DMS53 treated with DMSO at 0.1 percent for 48 hours (cell line): Measurements from ENCODE around the gene RAMACL.
A peak's percentile ranks its signal among the peaks of the same experiment; 100 is the strongest.
"Not testable (repeated sequence)": the region's sequence is repeated elsewhere in the genome, so short reads cannot be mapped to it uniquely, and the experiment has no call there.

Experiments
- DNase-seq: peaks from one replicate; lab custom pipeline; 2025; ENCODE audit not compliant: unreplicated experiment; lab: John Stamatoyannopoulos, UW

Gene RAMACL

GRCh38 chr6:166586424-166587156, at the start of gene RAMACL:
Gene RAMACL, minus strand, starts transcription at chr6:166586678. Its CDS starts 201 bp downstream, at chr6:166586477.
- no peak for DNase-seq

DNA sequence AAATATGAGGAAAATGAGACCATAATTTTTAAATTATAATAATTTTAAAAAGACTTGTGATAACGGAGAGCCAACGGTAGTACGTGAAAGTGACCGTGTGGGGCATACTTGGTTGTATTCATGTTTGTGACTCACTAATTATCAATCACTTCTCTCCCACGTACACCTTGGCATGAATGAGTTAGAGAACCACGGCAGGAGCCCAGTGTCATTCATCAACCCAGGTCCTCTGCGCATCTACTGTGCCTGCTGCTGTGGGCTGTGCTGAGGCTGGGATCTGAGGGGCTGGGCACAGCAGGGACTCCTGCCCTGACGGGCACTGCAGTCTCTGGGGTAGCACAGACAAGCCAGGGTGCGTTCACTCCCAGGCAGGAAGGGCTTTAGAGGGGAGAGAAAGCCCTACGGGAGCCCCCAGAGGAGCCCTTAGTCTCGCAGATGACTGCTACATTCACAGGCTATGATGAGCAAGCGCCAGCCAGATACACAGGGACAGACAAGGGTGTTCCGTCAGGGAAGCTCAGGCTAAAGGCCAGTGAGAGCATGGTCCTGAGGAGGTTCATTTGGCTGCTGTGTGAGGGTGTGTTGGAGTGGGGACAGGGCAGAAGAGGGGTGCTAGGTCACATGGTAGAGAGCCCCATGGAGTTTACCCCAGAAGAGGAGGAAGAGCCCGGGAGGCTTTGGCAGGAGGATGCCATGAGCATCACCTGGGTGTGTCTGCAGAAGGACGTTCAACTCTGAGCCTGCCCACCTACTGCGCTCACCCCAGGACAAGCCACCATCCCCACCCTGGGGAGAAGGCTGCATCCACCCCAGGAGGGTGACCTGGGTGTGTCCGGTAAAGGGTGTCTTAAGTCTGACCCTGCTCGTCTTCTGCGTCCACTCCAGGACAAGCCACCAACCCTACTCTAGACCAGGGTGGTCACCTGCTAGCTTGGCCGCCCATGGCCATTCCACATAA, 48.8 kb upstream of the RAMACL start:
- DNase-seq, result no peak

DNA sequence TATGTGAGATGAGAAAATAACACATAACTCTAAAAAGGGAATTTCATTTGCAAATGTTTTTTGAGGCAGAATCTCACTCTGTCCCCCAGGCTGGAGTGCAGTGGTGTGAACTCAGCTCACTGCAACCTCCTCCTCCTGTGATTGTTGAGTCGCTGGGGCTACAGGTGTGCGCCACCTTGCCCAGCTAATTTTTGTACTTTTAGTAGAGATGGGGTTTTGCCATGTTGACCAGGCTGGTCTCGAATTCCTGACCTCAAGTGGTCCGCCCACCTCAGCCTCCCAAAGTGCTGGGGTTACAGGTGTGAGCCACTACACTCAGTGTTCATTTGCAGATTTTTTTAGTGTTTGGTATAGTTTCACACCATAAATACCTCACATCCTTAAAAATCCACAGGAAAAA, 48.1 kb upstream of the RAMACL start:
- DNase-seq, result not testable (repeated sequence)

DNA sequence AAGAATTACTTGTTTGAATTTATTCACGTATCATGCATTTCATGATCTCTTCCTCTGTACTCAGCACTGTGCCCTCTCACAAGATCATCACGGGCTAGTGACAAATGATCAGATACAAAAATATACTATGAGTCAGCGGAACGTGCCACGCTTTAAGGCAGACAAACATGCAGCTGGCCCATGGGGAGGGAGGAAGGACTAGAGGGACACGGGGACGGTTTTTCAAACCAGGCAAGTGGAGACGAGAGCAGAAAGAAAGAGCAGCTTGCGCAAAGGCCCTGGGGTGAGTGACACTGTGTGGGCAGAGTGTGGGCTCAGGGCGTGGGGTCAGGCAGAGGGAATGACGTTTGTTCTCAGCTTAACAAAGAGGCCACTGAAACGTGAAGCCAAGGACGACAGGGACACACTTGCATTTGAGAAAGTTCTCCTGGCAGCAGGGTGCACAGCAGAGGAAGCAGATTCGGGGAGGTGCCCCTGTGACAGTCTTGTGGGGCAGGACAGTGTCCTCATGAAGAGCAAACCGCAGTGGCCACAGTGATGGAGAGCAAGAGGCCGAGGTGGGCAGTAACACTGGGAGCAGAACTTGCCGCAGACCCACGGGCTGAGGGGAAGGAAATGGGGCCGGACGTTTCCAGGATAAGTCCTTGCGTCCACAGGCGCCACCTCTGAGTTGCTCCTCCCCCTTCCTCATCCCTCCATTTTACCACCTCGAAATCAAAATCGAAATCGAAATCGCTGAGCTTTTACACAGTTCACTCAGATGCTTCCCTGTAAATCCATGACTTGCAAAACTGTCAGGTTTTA, 47.5 kb upstream of the RAMACL start:
- DNase-seq, result no peak

DNA sequence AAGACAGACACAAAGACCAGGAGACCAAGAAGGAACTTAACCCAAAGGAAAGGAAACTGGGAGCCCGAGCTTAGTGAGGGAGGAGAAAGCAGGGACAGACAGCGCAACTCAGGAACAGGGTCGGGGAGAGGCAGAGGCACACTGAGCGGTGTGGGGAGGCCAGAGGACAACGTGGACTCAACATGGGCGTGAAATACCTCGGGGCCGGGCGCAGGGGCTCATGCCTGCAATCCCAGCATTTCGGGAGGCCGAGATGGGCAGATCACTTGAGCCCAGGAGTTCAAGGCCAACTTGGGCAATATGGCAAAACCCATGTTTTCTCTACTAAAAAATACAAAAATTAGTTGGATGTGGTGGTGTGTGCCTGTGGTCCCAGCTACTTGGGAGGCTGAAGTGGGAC, 46.3 kb upstream of the RAMACL start:
- no peak for DNase-seq

DNA sequence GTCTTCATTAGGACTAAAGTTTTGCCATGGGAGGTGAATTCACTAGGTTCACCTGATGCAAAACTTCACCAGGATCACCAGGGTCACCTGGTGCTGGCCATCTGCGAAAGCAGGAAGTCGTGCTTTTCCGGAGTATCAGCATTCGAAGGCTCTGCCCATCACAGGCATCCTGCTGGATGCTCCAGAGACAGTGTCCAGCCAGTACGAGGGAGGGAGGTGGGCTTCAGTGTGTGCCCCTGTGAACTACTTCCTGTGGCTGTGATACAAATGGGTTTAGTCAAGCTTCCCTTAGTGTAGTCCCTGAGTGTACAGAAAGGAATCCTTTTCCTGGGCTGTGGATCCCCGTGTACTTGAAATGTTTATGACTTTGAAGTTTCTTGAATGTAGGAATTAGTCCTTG, 44.0 kb upstream of the RAMACL start:
- no peak for DNase-seq

DNA sequence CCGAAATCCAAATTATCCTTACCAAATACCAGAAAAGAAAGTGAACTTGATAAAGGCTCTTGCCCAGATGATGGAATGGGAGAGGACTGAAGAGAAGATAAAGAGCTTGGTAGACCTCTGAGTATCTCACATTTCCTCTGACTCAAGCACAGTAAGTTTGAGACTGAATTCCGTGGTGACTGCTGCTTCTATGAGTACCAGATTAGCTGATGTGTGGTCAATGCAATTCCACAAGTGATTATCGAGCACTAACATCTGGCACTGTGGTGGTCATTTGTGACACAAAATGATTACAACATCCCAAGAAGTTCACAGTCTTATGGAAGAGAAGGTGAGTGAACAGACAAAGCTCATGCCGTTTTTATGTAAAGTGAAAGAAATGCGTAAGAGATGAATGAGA, 43.1 kb upstream of the RAMACL start:
- DNase-seq, result no peak

DNA sequence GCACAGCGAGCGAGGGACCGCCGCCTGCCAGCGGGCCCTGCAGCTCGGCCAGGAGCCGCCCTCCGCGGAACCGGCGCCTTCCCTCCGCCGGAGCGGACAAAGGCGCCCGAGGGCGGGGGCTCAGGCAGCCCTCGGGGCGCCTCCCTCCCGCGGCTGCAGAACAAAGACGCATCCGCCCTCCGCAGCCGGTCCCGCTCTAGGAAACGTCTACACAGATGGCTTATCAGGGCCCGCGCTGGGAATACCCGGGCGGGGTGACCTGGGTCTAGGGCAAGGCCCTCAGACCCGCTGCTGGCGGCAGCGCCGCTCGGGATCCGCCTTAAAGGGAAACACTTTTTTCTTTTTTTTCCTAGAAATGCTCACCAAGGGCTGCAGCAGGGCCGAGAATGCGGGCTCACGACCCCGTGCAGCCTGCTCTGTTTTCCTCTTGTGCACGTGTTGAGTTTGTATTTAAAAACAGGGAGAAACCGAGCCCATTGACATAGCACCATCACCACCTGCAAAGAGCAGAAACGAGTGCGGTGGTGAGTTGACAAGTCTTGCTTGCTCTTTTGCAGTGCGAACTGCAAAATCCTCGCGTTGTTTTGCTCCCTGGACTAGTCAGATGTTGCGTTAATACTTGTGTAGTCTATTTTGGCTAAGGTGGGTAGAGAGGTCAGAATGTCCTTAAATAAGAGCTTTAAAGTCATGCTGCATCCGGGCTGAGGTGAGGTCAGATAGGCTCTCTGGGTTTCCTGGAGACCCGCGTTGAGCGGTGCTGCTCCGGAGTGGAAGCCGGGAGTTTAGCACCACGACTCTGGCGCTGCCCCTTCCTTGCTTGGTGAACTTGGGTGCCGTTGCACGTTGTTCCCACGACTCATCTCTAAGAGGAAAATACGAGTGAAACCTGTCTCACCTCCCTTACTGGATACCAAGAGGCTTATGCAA, 41.7 kb upstream of the RAMACL start:
- DNase-seq, result peak; percentile 57

DNA sequence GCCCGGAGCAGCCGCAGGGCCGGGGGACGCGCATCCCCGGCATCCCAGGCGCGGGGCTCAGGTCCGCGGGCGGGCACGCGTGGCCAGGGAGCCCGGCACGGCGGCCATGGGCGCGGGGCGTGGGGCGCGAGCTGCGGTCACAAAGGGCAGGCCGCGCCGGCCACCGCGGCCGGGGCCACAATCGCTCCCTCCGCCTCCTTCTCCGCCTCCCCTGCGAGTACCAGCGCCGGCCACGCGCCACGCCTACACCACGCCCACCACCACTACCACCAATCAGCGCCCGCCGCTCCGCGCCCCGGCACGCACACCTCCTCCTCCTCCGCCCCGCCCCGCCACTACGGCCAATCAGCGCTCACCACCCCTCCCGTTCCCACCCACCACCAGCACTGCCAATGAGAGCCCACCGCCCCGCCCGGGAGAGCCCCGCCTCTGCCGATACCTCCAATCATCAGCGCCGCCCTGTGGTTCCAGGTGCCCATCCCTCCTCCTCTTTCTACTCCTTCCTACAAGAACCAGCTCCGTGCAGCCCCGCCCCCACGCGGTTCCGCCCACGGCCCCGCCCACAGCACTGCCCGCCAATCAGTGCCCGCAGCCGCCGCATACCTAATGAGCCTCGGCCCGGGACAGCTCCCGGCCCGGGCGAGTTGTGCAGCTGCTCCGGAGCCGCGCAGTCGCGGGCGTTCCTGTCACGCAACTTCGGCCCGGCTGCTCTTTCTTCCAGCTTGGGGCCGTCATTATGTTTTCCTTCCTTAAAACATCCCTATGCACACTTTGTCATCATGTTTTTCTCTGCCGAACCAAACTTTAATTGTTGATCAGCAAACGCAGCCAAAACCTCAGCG, 40.8 kb upstream of the RAMACL start, which contains the start of gene RPS6KA2:
TSS of gene RPS6KA2 (minus strand) at position 219 of the 842 bp plus-strand sequence. CDS start 232 bp downstream, outside the sequence.
- DNase-seq, result peak; percentile 89

- peak; percentile 51 for DNase-seq
Observed at GRCh38 chr6:166626177-166627032, 39.9 kb upstream of the RAMACL start.

GRCh38 chr6:166625356-166625755, 38.9 kb upstream of the RAMACL start:
- no peak for DNase-seq

- DNase-seq, result no peak
Observed at GRCh38 chr6:166624275-166624674, 37.8 kb upstream of the RAMACL start.

DNA sequence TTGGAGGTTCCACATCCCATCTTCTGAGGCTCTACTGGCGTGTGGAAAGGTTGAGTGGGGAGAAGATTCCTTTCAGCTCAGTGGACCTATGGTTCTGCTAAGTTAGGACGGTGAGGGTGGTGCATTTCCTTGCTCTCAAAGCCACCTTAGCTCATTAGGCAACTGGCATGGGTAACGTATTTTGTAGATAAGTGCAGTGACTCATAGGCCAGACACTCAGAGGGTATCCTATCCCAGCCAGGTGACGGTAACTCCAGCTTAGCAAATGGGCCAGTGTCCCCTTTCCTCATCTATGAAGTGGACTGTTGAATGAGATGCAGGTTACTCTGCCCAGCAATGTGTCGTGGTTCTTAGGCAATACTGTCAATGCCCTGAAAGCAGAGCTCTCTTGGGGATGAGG, 36.8 kb upstream of the RAMACL start:
- no peak for DNase-seq

DNA sequence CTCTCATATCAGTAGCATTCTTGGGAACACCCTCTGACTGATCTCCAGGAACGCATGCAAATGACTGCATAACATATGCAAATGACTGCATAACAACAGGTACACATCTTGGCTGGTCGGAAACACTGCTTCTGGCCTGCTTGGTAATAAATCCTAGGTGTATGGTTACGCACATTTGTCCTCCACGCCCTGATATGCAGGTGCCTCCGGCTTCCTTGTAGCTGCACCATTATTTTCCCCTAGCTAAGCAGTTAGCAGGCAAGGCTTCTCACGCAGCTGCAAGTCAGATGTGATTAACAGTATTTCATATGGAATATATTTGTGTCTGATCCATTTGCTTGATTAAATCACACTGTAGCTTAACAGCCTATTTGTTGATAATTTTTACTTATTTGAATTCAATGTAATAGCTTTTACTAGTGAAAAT, 34.6 kb upstream of the RAMACL start:
- no peak for DNase-seq

GRCh38 chr6:166620478-166621113, 34.1 kb upstream of the RAMACL start:
- DNase-seq, result no peak

- DNase-seq, result no peak
Observed at GRCh38 chr6:166619912-166620311, 33.4 kb upstream of the RAMACL start.

GRCh38 chr6:166618866-166619761, 32.6 kb upstream of the RAMACL start:
- no peak for DNase-seq
